ENCODE data around the gene MAS1L.

GRCh38 chr6:29500594-29500993, 12.8 kb upstream of the MAS1L start:
- TF ChIP-seq, protein P1, sequence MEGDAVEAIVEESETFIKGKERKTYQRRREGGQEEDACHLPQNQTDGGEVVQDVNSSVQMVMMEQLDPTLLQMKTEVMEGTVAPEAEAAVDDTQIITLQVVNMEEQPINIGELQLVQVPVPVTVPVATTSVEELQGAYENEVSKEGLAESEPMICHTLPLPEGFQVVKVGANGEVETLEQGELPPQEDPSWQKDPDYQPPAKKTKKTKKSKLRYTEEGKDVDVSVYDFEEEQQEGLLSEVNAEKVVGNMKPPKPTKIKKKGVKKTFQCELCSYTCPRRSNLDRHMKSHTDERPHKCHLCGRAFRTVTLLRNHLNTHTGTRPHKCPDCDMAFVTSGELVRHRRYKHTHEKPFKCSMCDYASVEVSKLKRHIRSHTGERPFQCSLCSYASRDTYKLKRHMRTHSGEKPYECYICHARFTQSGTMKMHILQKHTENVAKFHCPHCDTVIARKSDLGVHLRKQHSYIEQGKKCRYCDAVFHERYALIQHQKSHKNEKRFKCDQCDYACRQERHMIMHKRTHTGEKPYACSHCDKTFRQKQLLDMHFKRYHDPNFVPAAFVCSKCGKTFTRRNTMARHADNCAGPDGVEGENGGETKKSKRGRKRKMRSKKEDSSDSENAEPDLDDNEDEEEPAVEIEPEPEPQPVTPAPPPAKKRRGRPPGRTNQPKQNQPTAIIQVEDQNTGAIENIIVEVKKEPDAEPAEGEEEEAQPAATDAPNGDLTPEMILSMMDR (IDR thresholded peaks at IDR 0.05; ENCODE audit: low read depth, low read length): no peak
- TF ChIP-seq EZH2phosphoT487 (IDR thresholded peaks at IDR 0.05; ENCODE audit: low read depth): no peak

All from OCI-LY3 (cell line).